ENCODE data around the gene RPL19. TPM values are rescaled to one million over a fixed set of nuclear protein-coding genes. Genes with fewer than 3 reads are reported as not detected.

The RPL19 gene
- polyA plus RNA-seq, 1 donor (not counting 4 experiments of a cell fraction or from before 2014, with no cell fraction given): 1,957 TPM

DNA sequence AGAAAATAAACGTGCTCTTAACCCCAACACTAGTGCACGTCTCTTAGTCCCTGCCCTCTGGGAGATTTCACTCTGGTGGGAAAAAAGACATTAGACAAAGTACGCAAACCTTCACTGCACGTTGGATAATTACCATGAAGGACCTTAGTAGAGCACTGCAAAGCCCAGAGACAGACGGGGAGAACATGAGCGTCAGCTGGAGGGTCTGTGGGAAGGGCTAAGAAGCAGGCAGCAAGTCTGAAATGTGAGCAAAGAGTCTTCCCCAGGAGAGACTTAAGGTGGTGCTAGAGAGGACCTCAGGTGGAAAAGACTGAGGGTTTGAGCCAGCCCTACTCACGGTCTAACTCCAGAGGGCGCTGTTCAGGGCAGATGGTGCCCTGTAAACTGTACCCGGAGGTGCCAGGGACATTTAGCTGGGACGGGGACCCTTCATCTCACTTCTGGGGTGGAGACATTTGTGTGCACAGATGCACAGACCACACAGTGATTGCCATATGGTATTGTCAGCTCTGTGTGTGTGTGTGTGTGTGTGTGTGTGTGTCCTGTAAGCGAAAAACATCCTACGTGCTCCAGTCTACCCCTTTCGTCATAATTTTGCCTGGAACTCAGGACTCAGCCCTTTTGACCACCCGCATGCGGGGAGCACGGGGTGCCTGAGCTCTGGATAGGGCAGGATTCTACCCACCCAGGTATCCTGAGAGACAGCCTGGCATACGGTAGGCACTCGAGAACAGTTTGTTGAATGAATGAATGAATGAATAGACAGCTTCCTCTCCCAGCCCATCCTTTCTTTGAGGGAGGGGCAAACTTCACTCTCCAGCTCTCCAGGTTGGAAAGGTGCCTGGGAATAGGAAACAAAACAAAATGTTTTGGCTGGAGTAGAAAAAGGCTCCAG is 35.7 kb downstream of the RPL19 start:
- Histone ChIP-seq H2AFZ (ENCODE audit: control insufficient read depth, low read length) (no peak overlapping the region), H4K20me1 (ENCODE audit: control insufficient read depth, extremely low read depth, insufficient read depth, low read length) (no peaks in the 10 kb centered on the region), H3K4me1 (ENCODE audit: control insufficient read depth, extremely low read depth, insufficient read depth, low read length) (peaks cover 3% of the 10 kb centered on the region), H3K36me3 (ENCODE audit: control insufficient read depth in 2 of 2, extremely low read depth in 1 of 2, insufficient read depth in 2 of 2, low read length in 2 of 2) (no peaks in the 10 kb centered on the region), H3K9ac (ENCODE audit: control insufficient read depth, extremely low read depth, insufficient read depth, low read length) (no peak overlapping the region), H3K4me3 (ENCODE audit: control insufficient read depth in 2 of 3, extremely low read depth in 1 of 3, insufficient read depth in 2 of 3, low read depth in 1 of 3, low read length in 3 of 3) (no peak overlapping the region), H3K9me3 (ENCODE audit: control insufficient read depth, low read depth, low read length) (no peaks in the 10 kb centered on the region), H3K27me3 (ENCODE audit: control insufficient read depth, extremely low read depth, insufficient read depth, low read length) (peaks cover 11% of the 10 kb centered on the region), H3K4me2 (ENCODE audit: control insufficient read depth, extremely low read depth, insufficient read depth, low read depth, low read length) (peak overlapping the region; percentile 29), H3K27ac (ENCODE audit: control insufficient read depth, insufficient read depth, low read length) (no peak overlapping the region), H3K79me2 (ENCODE audit: control insufficient read depth, insufficient read depth, low read length) (no peaks in the 10 kb centered on the region), H3K9me1 (ENCODE audit: control insufficient read depth, extremely low read depth, insufficient read depth, low read length) (no peaks in the 10 kb centered on the region)
- dilution Hi-C loops (cut with MboI; ENCODE audit: extremely low pct_ligation_motif_present, low sequenced_read_pairs): no loop called here
- FAIRE-seq (peak; percentile 85), DNase-seq (ENCODE audit: low read depth, low spot score) (no peak)
- TF ChIP-seq, protein P1, sequence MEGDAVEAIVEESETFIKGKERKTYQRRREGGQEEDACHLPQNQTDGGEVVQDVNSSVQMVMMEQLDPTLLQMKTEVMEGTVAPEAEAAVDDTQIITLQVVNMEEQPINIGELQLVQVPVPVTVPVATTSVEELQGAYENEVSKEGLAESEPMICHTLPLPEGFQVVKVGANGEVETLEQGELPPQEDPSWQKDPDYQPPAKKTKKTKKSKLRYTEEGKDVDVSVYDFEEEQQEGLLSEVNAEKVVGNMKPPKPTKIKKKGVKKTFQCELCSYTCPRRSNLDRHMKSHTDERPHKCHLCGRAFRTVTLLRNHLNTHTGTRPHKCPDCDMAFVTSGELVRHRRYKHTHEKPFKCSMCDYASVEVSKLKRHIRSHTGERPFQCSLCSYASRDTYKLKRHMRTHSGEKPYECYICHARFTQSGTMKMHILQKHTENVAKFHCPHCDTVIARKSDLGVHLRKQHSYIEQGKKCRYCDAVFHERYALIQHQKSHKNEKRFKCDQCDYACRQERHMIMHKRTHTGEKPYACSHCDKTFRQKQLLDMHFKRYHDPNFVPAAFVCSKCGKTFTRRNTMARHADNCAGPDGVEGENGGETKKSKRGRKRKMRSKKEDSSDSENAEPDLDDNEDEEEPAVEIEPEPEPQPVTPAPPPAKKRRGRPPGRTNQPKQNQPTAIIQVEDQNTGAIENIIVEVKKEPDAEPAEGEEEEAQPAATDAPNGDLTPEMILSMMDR (optimal IDR thresholded peaks at IDR 0.05 in 1 of 3, IDR thresholded peaks at IDR 0.05 in 1 of 3, conservative IDR thresholded peaks at IDR 0.05 in 1 of 3; ENCODE audit: extremely low read depth in 1 of 3, insufficient read depth in 2 of 3, low read length in 3 of 3): peak; percentile 91 to 99 (median 96)
- no peak for TF ChIP-seq EZH2 (IDR thresholded peaks at IDR 0.05; ENCODE audit: low read length)

GRCh38 chr17:39236450-39236927 is 36.4 kb downstream of the RPL19 start:
- no peaks in the 10 kb centered on the region for H3K36me3 ChIP-seq (ENCODE audit: control insufficient read depth in 2 of 2, extremely low read depth in 1 of 2, insufficient read depth in 2 of 2, low read length in 2 of 2)
- peaks cover 7% of the 10 kb centered on the region for H3K27me3 ChIP-seq (ENCODE audit: control insufficient read depth, extremely low read depth, insufficient read depth, low read length)
- DNase-seq (ENCODE audit: low read depth, low spot score) (no peak), FAIRE-seq (no peak)
- no peaks in the 10 kb centered on the region for H3K9me3 ChIP-seq (ENCODE audit: control insufficient read depth, low read depth, low read length)
- H3K4me2 ChIP-seq (ENCODE audit: control insufficient read depth, extremely low read depth, insufficient read depth, low read depth, low read length): no peak overlapping the region
- no peak overlapping the region for H3K9ac ChIP-seq (ENCODE audit: control insufficient read depth, extremely low read depth, insufficient read depth, low read length)
- H2AFZ ChIP-seq (ENCODE audit: control insufficient read depth, low read length): no peak overlapping the region
- dilution Hi-C loops (cut with MboI; ENCODE audit: extremely low pct_ligation_motif_present, low sequenced_read_pairs): no loop called here
- H3K27ac ChIP-seq (ENCODE audit: control insufficient read depth, insufficient read depth, low read length): no peak overlapping the region
- H4K20me1 ChIP-seq (ENCODE audit: control insufficient read depth, extremely low read depth, insufficient read depth, low read length): no peaks in the 10 kb centered on the region
- H3K79me2 ChIP-seq (ENCODE audit: control insufficient read depth, insufficient read depth, low read length): no peaks in the 10 kb centered on the region
- no peak overlapping the region for H3K4me3 ChIP-seq (ENCODE audit: control insufficient read depth in 2 of 3, extremely low read depth in 1 of 3, insufficient read depth in 2 of 3, low read depth in 1 of 3, low read length in 3 of 3)
- H3K4me1 ChIP-seq (ENCODE audit: control insufficient read depth, extremely low read depth, insufficient read depth, low read length): peaks cover 3% of the 10 kb centered on the region
- TF ChIP-seq EZH2 (IDR thresholded peaks at IDR 0.05; ENCODE audit: low read length): no peak
- TF ChIP-seq, protein P1 (optimal IDR thresholded peaks at IDR 0.05 in 1 of 3, IDR thresholded peaks at IDR 0.05 in 1 of 3, conservative IDR thresholded peaks at IDR 0.05 in 1 of 3; ENCODE audit: extremely low read depth in 1 of 3, insufficient read depth in 2 of 3, low read length in 3 of 3): no peak
- H3K9me1 ChIP-seq (ENCODE audit: control insufficient read depth, extremely low read depth, insufficient read depth, low read length): no peaks in the 10 kb centered on the region

All from keratinocyte (primary cell).